HCT116 (cell line): ENCODE data around the gene DOCK3. TPM values are rescaled to one million over a fixed set of nuclear protein-coding genes. Genes with fewer than 3 reads are reported as not detected.

ENCODE experiments used
- ATAC-seq: fragments of 200-7000 bp; cut with Tn5 transposase; 2 replicates; pipeline ENCODE4 v1.9.1; 2020; ENCODE audit warnings: mild to moderate bottlenecking, moderate library complexity
- BruUV-seq: library from RNA; stranded (reverse); fragments of 400-500 nt; replicated peaks from 2 replicates; lab custom pipeline; 2021; lab: Mats Ljungman, UMichigan
- CTCF ChIA-PET: fragments of 300-600 bp; sonication (Branson Sonifier 250); formaldehyde crosslinking; loops from one replicate; lab custom pipeline; 2021; ENCODE audit warnings: antibody characterized with exemption; lab: Charles Lee
- POLR2A ChIA-PET: fragments of 300-600, 350-600 bp; sonication (Branson Sonifier 250); formaldehyde crosslinking; loops from one replicate; lab custom pipeline; 2021; ENCODE audit warnings: antibody characterized with exemption; lab: Charles Lee
- RAD21 ChIA-PET, 2 experiments: fragments of 300-600 bp; sonication (Branson Sonifier 250); formaldehyde crosslinking; loops; one replicate each; lab custom pipeline; 2023; ENCODE audit warnings: low total read pairs in 2 of 2; ENCODE audit not compliant: uncharacterized antibody in 2 of 2, unreplicated experiment in 2 of 2, low non-redundant PET in 1 of 2; lab: Charles Lee
- DNase-seq: peaks from one replicate; pipeline ENCODE4 v3.0.0-alpha.2; 2010; ENCODE audit warnings: low read depth, low spot score
- H2AFZ ChIP-seq: fragments of 200-600 bp; shearing (Covaris generic), sonication (generic); 2 replicates; pipeline ENCODE4 v1.6.1; 2017; ENCODE audit warnings: low read depth, mixed run types, mixed read lengths, antibody characterized with exemption, low read length; ENCODE audit not compliant: poor library complexity, severe bottlenecking
- H3K27ac ChIP-seq: 2 replicates; pipeline ENCODE4 v1.5.1; 2012; ENCODE audit warnings: low read depth, low read length
- H3K27me3 ChIP-seq: fragments of 200-600 bp; sonication (generic); 2 replicates; pipeline ENCODE4 v1.6.1; 2016; ENCODE audit warnings: mixed run types, low read length, mixed read lengths; ENCODE audit not compliant: insufficient read depth
- H3K36me3 ChIP-seq, 2 experiments: fragments of 200-500 bp in 1 of 2; fragments of 200-600 bp in 1 of 2; sonication (Bioruptor generic) in 1 of 2; sonication (generic) in 1 of 2; 2 replicates each; pipeline versions ENCODE4 v1.5.1 to v1.6.1; 2014 to 2016; ENCODE audit warnings: low read length in 2 of 2, inconsistent platforms in 1 of 2, mixed read lengths in 1 of 2, mixed run types in 1 of 2; ENCODE audit not compliant: insufficient read depth in 2 of 2, control insufficient read depth in 1 of 2
- H3K4me1 ChIP-seq, 2 experiments: fragments of 200-600 bp in 1 of 2; sonication (generic) in 1 of 2; 2 replicates each; pipeline versions ENCODE4 v1.5.1 to v1.6.1; 2012 to 2017; ENCODE audit warnings: low read length in 2 of 2, inconsistent platforms in 1 of 2, mild to moderate bottlenecking in 1 of 2, mixed read lengths in 1 of 2, mixed run types in 1 of 2, moderate library complexity in 1 of 2; ENCODE audit not compliant: insufficient read depth in 2 of 2, control insufficient read depth in 1 of 2
- H3K4me2 ChIP-seq: fragments of 200-600 bp; sonication (generic); 2 replicates; pipeline ENCODE4 v1.6.1; 2017; ENCODE audit warnings: mixed run types, low read length, mixed read lengths
- H3K4me3 ChIP-seq, 2 experiments: fragments of 200-600 bp in 1 of 2; sonication (generic) in 1 of 2; replicated peaks in 1 of 2; 2 replicates each; pipeline ENCODE4 v1.5.1; 2011 to 2016; ENCODE audit warnings: low read length in 2 of 2, control low read depth in 1 of 2, low read depth in 1 of 2, mild to moderate bottlenecking in 1 of 2, mixed read lengths in 1 of 2, mixed run types in 1 of 2
- H3K79me2 ChIP-seq: fragments of 200-600 bp; sonication (generic); 2 replicates; pipeline ENCODE4 v1.6.1; 2017; ENCODE audit warnings: mild to moderate bottlenecking, mixed run types, low read length, moderate library complexity, mixed read lengths; ENCODE audit not compliant: insufficient read depth
- H3K9ac ChIP-seq: fragments of 200-600 bp; sonication (generic); 2 replicates; pipeline ENCODE4 v1.6.1; 2016; ENCODE audit warnings: low read length, mixed read lengths
- H3K9me2 ChIP-seq: fragments of 200-600 bp; sonication (generic), shearing (Covaris generic); 2 replicates; pipeline ENCODE4 v1.6.1; 2017; ENCODE audit warnings: mixed run types, mild to moderate bottlenecking, moderate library complexity; ENCODE audit not compliant: insufficient read depth
- H3K9me3 ChIP-seq, 2 experiments: fragments of 200-500 bp in 1 of 2; fragments of 200-600 bp in 1 of 2; sonication (Bioruptor generic) in 1 of 2; sonication (generic) in 1 of 2; 2 replicates each; pipeline ENCODE4 v1.6.1; 2014 to 2017; ENCODE audit warnings: low read length in 2 of 2, mixed read lengths in 2 of 2, inconsistent platforms in 1 of 2, low read depth in 1 of 2, mild to moderate bottlenecking in 1 of 2, mixed run types in 1 of 2, moderate library complexity in 1 of 2; ENCODE audit not compliant: control insufficient read depth in 1 of 2, insufficient read depth in 1 of 2
- H4K20me1 ChIP-seq: fragments of 200-600 bp; sonication (generic), shearing (Covaris generic); 2 replicates; pipeline ENCODE4 v1.6.1; 2017; ENCODE audit warnings: mixed run types, mild to moderate bottlenecking, moderate library complexity; ENCODE audit not compliant: insufficient read depth
- CBX3 ChIP-seq: IDR thresholded peaks from 2 replicates; pipeline ENCODE4 v1.6.1; 2012; ENCODE audit warnings: low read depth
- ELF1 ChIP-seq: IDR thresholded peaks from 2 replicates; pipeline ENCODE4 v1.6.1; 2012; ENCODE audit warnings: low read depth, borderline replicate concordance
- EZH2phosphoT487 ChIP-seq: fragments of 200-600 bp; IDR thresholded peaks from 2 replicates; pipeline ENCODE4 v1.6.1; 2018; ENCODE audit warnings: antibody characterized with exemption, borderline replicate concordance
- JUND ChIP-seq: IDR thresholded peaks from 2 replicates; pipeline ENCODE4 v1.6.1; 2012
- POLR2A ChIP-seq: IDR thresholded peaks from 2 replicates; pipeline ENCODE4 v1.7.0; 2011; ENCODE audit warnings: borderline replicate concordance; ENCODE audit not compliant: insufficient read depth, insufficient read length; ENCODE audit errors: extremely low read depth
- SP1 ChIP-seq: IDR thresholded peaks from 2 replicates; pipeline ENCODE4 v1.6.1; 2012; ENCODE audit warnings: low read depth
- YY1 ChIP-seq: IDR thresholded peaks from 2 replicates; pipeline ENCODE4 v1.6.1; 2011; ENCODE audit warnings: low read length, low read depth, moderate library complexity, mild to moderate bottlenecking; ENCODE audit not compliant: insufficient replicate concordance; ENCODE audit errors: extremely low read depth
- ZNF274 ChIP-seq: fragments of 200-500 bp; sonication (Bioruptor generic); IDR thresholded peaks from 2 replicates; pipeline ENCODE4 v1.6.1; 2014; ENCODE audit warnings: mild to moderate bottlenecking, low read depth, low read length, inconsistent platforms
- intact Hi-C: fragments of 100-400 bp; cut with micrococcal nuclease; formaldehyde crosslinking; loops from 2 replicates; pipeline ENCODE4 v1.10.0; 2022
- total RNA-seq: library from RNA; stranded (reverse); gene quantifications from one replicate; pipeline ENCODE4 v1.2.1, GENCODE V29; 2021; ENCODE audit not compliant: unreplicated experiment
- TF ChIP-seq, protein P1 (sequence below): IDR thresholded peaks from 2 replicates; pipeline ENCODE4 v1.6.1; 2012; ENCODE audit warnings: low read depth
- TF ChIP-seq, protein P2 (sequence below), 3 experiments: fragments of 200-600 bp in 1 of 3; sonication (generic) in 1 of 3; IDR thresholded peaks in 2 of 3; conservative IDR thresholded peaks in 1 of 3; 2 replicates each; pipeline ENCODE4 v1.5.1; 2012 to 2017; ENCODE audit warnings: low read depth in 2 of 3, low read length in 2 of 3, antibody characterized with exemption in 1 of 3, borderline replicate concordance in 1 of 3, control low read depth in 1 of 3, mild to moderate bottlenecking in 1 of 3, mixed read lengths in 1 of 3, mixed run types in 1 of 3, moderate library complexity in 1 of 3; ENCODE audit not compliant: insufficient read depth in 1 of 3
- TF ChIP-seq, protein P3 (sequence below): IDR thresholded peaks from 2 replicates; pipeline ENCODE4 v1.6.1; 2012

The DOCK3 gene
- total RNA-seq, 1 experiment from 2014 or later: 4.2 TPM

DNA sequence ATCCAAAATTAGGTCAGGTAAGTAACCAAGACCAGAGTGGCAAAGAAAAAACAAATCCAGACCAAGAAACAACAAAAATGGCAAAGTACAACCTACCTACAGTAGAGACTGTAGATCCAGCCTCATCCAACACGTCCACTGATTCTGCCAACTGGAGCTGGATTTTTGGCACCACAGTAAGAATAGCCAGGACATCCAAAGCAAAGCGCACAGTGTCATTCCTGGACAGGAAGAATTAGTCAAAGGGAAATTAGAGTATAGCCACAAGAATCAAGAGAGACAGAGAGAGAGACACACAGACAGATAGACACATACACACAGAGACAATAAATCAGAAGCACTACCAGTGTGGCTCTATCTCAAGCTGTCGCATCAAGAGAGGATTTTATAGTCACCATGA lies 747.5 kb downstream of the DOCK3 start:
- DNase-seq (no peak), ATAC-seq (no peak)
- Histone ChIP-seq H2AFZ (no peak overlapping the region), H3K9me3 (no peaks in the 10 kb centered on the region), H3K27ac (no peak overlapping the region), H3K27me3 (no peaks in the 10 kb centered on the region), H3K4me1 (no peaks in the 10 kb centered on the region), H3K79me2 (no peaks in the 10 kb centered on the region; the same call in 1 of the 2 replicates), H3K9ac (no peak overlapping the region), H3K9me2 (no peaks in the 10 kb centered on the region), H3K4me3 (no peak overlapping the region), H4K20me1 (no peaks in the 10 kb centered on the region), H3K4me2 (no peak overlapping the region), H3K36me3 (peaks cover 6 to 17% of the 10 kb centered on the region in 2 experiments; a peak in 3 of 4 replicates)
- RAD21 ChIA-PET: no interaction called here
- POLR2A ChIA-PET: interaction anchor here (1.1 kb wide), 1 partner anchor 37 kb away, joined by 3 read pairs; the partner anchor contains the start of gene MANF
- no TSS peak for BruUV-seq
- TF ChIP-seq CBX3 (no peak), SP1 (no peak)
- TF ChIP-seq, protein P1, sequence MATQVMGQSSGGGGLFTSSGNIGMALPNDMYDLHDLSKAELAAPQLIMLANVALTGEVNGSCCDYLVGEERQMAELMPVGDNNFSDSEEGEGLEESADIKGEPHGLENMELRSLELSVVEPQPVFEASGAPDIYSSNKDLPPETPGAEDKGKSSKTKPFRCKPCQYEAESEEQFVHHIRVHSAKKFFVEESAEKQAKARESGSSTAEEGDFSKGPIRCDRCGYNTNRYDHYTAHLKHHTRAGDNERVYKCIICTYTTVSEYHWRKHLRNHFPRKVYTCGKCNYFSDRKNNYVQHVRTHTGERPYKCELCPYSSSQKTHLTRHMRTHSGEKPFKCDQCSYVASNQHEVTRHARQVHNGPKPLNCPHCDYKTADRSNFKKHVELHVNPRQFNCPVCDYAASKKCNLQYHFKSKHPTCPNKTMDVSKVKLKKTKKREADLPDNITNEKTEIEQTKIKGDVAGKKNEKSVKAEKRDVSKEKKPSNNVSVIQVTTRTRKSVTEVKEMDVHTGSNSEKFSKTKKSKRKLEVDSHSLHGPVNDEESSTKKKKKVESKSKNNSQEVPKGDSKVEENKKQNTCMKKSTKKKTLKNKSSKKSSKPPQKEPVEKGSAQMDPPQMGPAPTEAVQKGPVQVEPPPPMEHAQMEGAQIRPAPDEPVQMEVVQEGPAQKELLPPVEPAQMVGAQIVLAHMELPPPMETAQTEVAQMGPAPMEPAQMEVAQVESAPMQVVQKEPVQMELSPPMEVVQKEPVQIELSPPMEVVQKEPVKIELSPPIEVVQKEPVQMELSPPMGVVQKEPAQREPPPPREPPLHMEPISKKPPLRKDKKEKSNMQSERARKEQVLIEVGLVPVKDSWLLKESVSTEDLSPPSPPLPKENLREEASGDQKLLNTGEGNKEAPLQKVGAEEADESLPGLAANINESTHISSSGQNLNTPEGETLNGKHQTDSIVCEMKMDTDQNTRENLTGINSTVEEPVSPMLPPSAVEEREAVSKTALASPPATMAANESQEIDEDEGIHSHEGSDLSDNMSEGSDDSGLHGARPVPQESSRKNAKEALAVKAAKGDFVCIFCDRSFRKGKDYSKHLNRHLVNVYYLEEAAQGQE: no peak
- CTCF ChIA-PET: interaction anchor here (1.5 kb wide), 1 partner anchor 12 kb away, joined by 5 read pairs; no protein-coding TSS in a partner anchor
- intact Hi-C loops: no loop called here

DNA sequence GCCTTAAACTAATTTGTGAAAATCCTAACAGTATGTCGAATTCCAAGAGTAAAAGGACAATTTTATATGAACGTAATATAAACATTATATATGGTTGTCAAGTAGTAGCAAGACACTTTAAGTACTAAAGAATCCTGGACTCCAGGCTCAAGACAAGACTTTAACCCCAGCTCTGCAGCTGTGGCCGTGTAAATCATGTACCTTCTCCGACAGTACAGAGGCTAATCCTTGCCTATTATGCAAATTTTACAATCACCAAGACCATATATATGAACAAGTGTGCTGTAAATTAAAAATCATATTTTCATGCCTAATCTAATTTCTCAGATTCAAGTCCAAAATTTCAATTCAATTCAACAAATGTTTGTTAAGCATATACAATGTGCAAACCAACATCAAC lies 752.2 kb downstream of the DOCK3 start:
- intact Hi-C loops: no loop called here
- no TSS peak for BruUV-seq
- DNase-seq (no peak), ATAC-seq (no peak)
- no peak overlapping the region for H3K27ac ChIP-seq
- H3K9ac ChIP-seq: no peak overlapping the region
- RAD21 ChIA-PET: interaction anchor here in 1 of 2 experiments (0.5 kb wide), 1 partner anchor 228 kb away, joined by 3 read pairs; no protein-coding TSS in a partner anchor
- CTCF ChIA-PET: interaction anchor here (0.6 to 1.6 kb wide), 2 partner anchors 8 to 10 kb away, joined by 3 to 7 read pairs; no protein-coding TSS in a partner anchor
- POLR2A ChIA-PET: no interaction called here
- no peak overlapping the region for H3K4me3 ChIP-seq
- no peaks in the 10 kb centered on the region for H3K27me3 ChIP-seq
- no peaks in the 10 kb centered on the region; the same call in 1 of the 2 replicates for H4K20me1 ChIP-seq
- no peak overlapping the region for H2AFZ ChIP-seq
- H3K4me1 ChIP-seq: no peaks in the 10 kb centered on the region
- H3K9me2 ChIP-seq: no peaks in the 10 kb centered on the region
- H3K4me2 ChIP-seq: no peak overlapping the region
- H3K9me3 ChIP-seq: no peaks in the 10 kb centered on the region
- peaks cover 4% of the 10 kb centered on the region for H3K79me2 ChIP-seq
- H3K36me3 ChIP-seq: peaks cover 14 to 19% of the 10 kb centered on the region in 2 experiments; a peak in 3 of 4 replicates
- no peak for TF ChIP-seq POLR2A
- TF ChIP-seq JUND: no peak
- TF ChIP-seq CBX3: no peak
- TF ChIP-seq, protein P2, sequence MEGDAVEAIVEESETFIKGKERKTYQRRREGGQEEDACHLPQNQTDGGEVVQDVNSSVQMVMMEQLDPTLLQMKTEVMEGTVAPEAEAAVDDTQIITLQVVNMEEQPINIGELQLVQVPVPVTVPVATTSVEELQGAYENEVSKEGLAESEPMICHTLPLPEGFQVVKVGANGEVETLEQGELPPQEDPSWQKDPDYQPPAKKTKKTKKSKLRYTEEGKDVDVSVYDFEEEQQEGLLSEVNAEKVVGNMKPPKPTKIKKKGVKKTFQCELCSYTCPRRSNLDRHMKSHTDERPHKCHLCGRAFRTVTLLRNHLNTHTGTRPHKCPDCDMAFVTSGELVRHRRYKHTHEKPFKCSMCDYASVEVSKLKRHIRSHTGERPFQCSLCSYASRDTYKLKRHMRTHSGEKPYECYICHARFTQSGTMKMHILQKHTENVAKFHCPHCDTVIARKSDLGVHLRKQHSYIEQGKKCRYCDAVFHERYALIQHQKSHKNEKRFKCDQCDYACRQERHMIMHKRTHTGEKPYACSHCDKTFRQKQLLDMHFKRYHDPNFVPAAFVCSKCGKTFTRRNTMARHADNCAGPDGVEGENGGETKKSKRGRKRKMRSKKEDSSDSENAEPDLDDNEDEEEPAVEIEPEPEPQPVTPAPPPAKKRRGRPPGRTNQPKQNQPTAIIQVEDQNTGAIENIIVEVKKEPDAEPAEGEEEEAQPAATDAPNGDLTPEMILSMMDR (IDR thresholded peaks at IDR 0.05 in 2 of 3, conservative IDR thresholded peaks at IDR 0.05 in 1 of 3; ENCODE audit: borderline replicate concordance in 1 of 3, insufficient read depth in 1 of 3, low read depth in 2 of 3, low read length in 2 of 3): no peak
- TF ChIP-seq, protein P3, sequence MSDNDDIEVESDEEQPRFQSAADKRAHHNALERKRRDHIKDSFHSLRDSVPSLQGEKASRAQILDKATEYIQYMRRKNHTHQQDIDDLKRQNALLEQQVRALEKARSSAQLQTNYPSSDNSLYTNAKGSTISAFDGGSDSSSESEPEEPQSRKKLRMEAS: no peak
- TF ChIP-seq ZNF274: no peak
- no peak for TF ChIP-seq YY1
- no peak for TF ChIP-seq SP1
- TF ChIP-seq EZH2phosphoT487: no peak
- TF ChIP-seq ELF1: no peak
